ENCODE measurements around the gene DPPA2. TPM values are rescaled to one million over a fixed set of nuclear protein-coding genes. Genes with fewer than 3 reads are reported as not detected.
A peak's percentile ranks its signal among the peaks of the same experiment; 100 is the strongest.

The DPPA2 gene
- total and polyA plus RNA-seq, 8 donors, result not detected

GRCh38 chr3:109268181-109268580 lies 48.1 kb downstream of the DPPA2 start:
- no peaks in the 10 kb centered on the region for H3K36me3 ChIP-seq
- WGBS, 5 donors, result 94 to 100% (median 97%) methylated on average over 1 of the region's 1 CpG
- no peak for TF ChIP-seq POLR2AphosphoS5 (IDR thresholded peaks at IDR 0.05)
- TF ChIP-seq CTCF (IDR thresholded peaks at IDR 0.05), result no peak
- TF ChIP-seq POLR2A (IDR thresholded peaks at IDR 0.05), result no peak

GRCh38 chr3:109265295-109265694 lies 51.0 kb downstream of the DPPA2 start:
- H3K36me3 ChIP-seq, result no peaks in the 10 kb centered on the region
- intact Hi-C loops (cut with DNase I; ENCODE audit: low total_unique reads), result no loop called here
- no peaks in the 10 kb centered on the region for H3K9me3 ChIP-seq
- H3K27me3 ChIP-seq, result no peaks in the 10 kb centered on the region
- no peak overlapping the region for H3K27ac ChIP-seq
- 58 to 72% (median 68%) methylated on average over 2 of the region's 2 CpGs for WGBS, 5 donors
- no peaks in the 10 kb centered on the region for H3K4me1 ChIP-seq
- peak in 1 of 2 donors; percentile 18 for DNase-seq
- no peak overlapping the region for H3K4me3 ChIP-seq
- TF ChIP-seq EP300 (IDR thresholded peaks at IDR 0.05), result no peak

More at GRCh38 chr3:109268181-109268580, 48.1 kb downstream of the DPPA2 start:
- no peaks in the 10 kb centered on the region for H3K27me3 ChIP-seq
- intact Hi-C loops (cut with DNase I; ENCODE audit: low total_unique reads), result no loop called here
- DNase-seq, result no peak
- H3K4me1 ChIP-seq, result no peaks in the 10 kb centered on the region
- H3K9me3 ChIP-seq, result no peaks in the 10 kb centered on the region
- no peak overlapping the region for H3K27ac ChIP-seq
- H3K4me3 ChIP-seq, result no peak overlapping the region

GRCh38 chr3:109257269-109257668 lies 59.0 kb downstream of the DPPA2 start:
- WGBS, 5 donors, result 6 to 46% (median 24%) methylated on average over 2 of the region's 2 CpGs
- TF ChIP-seq POLR2AphosphoS5 (IDR thresholded peaks at IDR 0.05), result no peak
- no peak for TF ChIP-seq CTCF (IDR thresholded peaks at IDR 0.05)
- no peak for TF ChIP-seq POLR2A (IDR thresholded peaks at IDR 0.05)
- Histone ChIP-seq H3K27ac (no peak overlapping the region), H3K4me1 (no peaks in the 10 kb centered on the region), H3K36me3 (no peaks in the 10 kb centered on the region), H3K9me3 (no peaks in the 10 kb centered on the region), H3K27me3 (no peaks in the 10 kb centered on the region), H3K4me3 (no peak overlapping the region)
- peak in 1 of 2 donors; percentile 84 for DNase-seq
- intact Hi-C loops (cut with DNase I; ENCODE audit: low total_unique reads), result no loop called here

- no peak overlapping the region for H3K27ac ChIP-seq
- DNase-seq, result no peak
- intact Hi-C loops (cut with DNase I; ENCODE audit: low total_unique reads), result no loop called here
- WGBS, 5 donors, result 33 to 58% (median 35%) methylated on average over 4 to 5 of the region's 5 CpGs
- H3K36me3 ChIP-seq, result no peaks in the 10 kb centered on the region
- no peaks in the 10 kb centered on the region for H3K9me3 ChIP-seq
- H3K4me3 ChIP-seq, result no peak overlapping the region
- no peaks in the 10 kb centered on the region for H3K4me1 ChIP-seq
- TF ChIP-seq CTCF (IDR thresholded peaks at IDR 0.05) (no peak), EP300 (IDR thresholded peaks at IDR 0.05) (no peak), POLR2A (IDR thresholded peaks at IDR 0.05) (no peak), POLR2AphosphoS5 (IDR thresholded peaks at IDR 0.05) (no peak)
- H3K27me3 ChIP-seq, result no peaks in the 10 kb centered on the region
These were observed 61.5 kb downstream of the DPPA2 start for GRCh38 chr3:109254770-109255169.

GRCh38 chr3:109252641-109253040 lies 63.7 kb downstream of the DPPA2 start:
- no peak overlapping the region for H3K4me3 ChIP-seq
- H3K4me1 ChIP-seq, result no peaks in the 10 kb centered on the region
- H3K36me3 ChIP-seq, result no peaks in the 10 kb centered on the region
- DNase-seq, result no peak
- WGBS, 5 donors, result 80 to 88% (median 84%) methylated on average over 3 of the region's 3 CpGs
- no peaks in the 10 kb centered on the region for H3K27me3 ChIP-seq
- H3K9me3 ChIP-seq, result no peaks in the 10 kb centered on the region
- TF ChIP-seq EP300 (IDR thresholded peaks at IDR 0.05) (no peak), POLR2AphosphoS5 (IDR thresholded peaks at IDR 0.05) (no peak), CTCF (IDR thresholded peaks at IDR 0.05) (no peak), POLR2A (IDR thresholded peaks at IDR 0.05) (no peak)
- H3K27ac ChIP-seq, result no peak overlapping the region
- intact Hi-C loops (cut with DNase I; ENCODE audit: low total_unique reads), result no loop called here

Small RNA genes within 50 kb of the gene (small RNA-seq; reads per million reads assigned to genes)
- gene AC124945.1 (0 reads per million in 4 donors), gene RF00017 (0 reads per million in 4 donors)

Other genes starting within 250 kb of the DPPA2 start
- gene MORC1, start 198.4 kb downstream of the DPPA2 start, total RNA-seq, result not detected
- not detected for gene MORC1, start 198.4 kb downstream of the DPPA2 start, polyA plus RNA-seq
- gene C3orf85, start 179.8 kb downstream of the DPPA2 start, total RNA-seq, result under 1 TPM in 1 of 5 donors, not detected in 4; 0.55 TPM
- gene C3orf85, start 179.8 kb downstream of the DPPA2 start, polyA plus RNA-seq, result not detected
- 1 to 10 TPM in 1 of 5 donors, not detected in 4; 1.8 TPM for gene DPPA4, start 21.0 kb upstream of the DPPA2 start, total RNA-seq
- gene DPPA4, start 21.0 kb upstream of the DPPA2 start, polyA plus RNA-seq, result not detected